GM19468 (cell line): Measurements from ENCODE around the gene PARVA.
"Not testable (repeated sequence)": the region's sequence is repeated elsewhere in the genome, so short reads cannot be mapped to it uniquely, and the experiment has no call there.

Experiments
- ATAC-seq: cut with Tn5 transposase; IDR thresholded peaks from one replicate; pipeline ENCODE4 v1.9.1; 2021; ENCODE audit warnings: mild to moderate bottlenecking, moderate library complexity, moderate number of reproducible peaks; ENCODE audit not compliant: unreplicated experiment; ENCODE audit errors: extremely low read depth

Gene PARVA

DNA sequence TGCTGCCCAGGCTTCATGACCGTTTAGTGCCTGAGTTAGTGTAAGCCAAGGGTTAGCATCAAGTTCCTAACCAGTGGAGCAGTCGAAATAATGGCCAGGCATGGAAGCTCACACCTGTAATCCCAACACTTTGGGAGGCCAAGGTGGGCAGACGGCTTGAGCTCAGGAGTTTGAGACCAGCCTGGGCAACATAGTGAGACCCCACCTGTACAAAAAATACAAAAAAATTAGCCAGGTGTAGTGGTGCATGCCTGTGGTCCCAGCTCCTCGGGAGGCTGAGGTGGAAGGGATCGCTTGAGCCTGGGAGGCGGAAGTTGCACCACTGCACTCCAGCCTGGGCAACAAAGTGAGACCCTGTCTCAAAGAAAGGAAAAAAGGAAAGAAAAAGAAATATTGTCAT lies 143.2 kb downstream of the PARVA start:
- not testable (repeated sequence) for ATAC-seq

DNA sequence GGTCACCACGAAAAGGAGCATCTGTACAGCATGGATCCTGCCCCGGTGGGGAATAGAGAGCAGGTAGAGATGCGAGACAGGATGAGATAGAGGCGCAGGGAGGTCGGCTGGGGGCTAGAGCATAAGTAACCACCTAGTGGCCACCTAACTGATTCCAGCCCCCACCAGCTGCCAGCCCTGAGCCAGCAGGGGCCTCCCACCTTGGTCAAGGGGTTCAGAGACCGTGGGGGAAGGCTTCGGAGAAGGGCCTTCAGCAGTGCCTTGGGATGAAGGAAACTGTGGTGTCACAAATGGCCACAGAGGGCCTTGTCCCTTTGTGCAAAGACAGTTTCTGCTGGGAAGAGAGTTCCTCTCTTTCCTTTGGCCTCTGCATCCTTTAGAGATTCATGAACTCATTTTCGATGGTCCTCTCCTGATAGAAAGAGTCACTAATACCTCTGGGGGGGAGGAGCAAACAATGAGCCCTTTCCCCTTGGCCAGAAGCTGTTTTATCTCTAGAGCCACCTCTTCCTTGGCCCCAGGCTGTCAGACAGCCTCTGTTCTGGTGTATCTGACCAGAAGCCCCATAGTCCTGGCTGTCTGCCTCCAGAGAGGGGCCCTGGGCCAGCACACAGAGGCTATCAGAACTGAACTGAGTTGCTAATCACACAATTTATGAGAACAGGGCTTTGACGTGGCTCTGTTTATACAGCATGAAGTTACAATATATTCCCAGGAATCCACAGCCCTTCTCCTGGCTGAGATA lies 146.0 kb downstream of the PARVA start:
- ATAC-seq: no peak

DNA sequence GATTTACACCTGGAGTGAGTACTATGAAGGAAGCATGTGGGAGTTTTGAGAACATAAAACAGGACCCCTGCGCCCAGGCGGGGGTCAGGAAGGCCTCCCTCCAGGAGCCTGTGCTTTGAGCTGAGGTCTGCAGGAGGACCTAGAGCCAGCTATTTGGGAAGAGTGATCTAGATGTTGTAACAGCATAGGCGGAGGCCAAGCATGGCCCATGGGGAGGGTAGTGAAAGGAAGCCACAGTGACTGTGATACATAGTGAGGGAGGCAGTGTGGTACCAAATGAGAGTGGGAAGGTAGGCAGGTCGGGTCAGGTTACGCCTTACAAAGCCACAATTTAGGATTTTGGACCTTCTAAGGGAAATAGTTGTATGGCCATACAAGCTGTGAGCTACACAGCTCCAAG lies 147.5 kb downstream of the PARVA start:
- ATAC-seq: no peak

DNA sequence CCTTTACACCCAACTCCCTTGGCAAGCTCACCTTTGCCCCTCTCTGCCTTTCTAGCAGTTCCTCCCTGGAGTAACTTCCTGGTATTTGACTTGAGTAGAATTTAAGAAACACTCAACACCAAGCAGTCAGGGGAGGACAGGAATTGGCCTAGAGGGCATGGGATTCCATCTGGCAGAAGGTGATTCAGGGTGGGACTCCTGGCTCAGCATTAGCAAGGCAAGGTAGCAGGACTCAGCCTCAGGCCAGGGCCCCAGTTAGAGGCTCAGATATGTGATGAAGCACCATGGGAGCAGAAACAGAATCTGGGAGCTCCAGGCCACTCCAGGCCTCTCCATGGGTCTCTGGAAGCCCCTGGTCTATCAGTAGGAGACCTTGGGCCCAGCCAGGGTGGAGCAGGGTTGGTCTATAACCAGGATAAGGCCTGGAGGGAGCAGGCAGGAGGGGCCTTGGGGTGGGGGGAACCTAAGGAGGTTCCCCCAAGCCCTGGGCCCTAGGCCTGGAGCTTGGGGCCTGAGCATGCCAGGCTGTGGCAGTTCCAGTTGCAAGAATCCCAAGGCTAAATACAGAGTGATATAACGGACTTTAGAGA lies 148.2 kb downstream of the PARVA start:
- ATAC-seq: no peak

DNA sequence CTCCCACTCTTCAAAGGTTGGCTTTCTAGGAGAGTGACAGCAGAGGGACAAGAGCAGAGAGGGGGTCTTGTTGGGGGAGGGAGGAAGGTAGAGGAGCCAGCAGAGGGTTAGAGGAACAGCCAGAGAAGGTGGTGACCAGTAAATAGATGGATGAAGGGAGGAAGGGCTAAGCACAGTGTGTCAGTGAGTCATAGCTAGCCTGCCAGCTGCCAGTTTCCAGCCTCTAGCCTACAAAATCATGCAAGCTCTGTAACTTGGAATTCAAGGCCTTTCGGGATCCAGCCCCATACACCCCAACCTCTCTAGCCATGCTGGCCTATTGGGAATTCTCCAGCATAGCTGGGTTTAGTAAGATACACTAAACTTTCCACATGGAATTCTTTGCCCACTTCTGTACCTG lies 149.4 kb downstream of the PARVA start:
- ATAC-seq: no peak

DNA sequence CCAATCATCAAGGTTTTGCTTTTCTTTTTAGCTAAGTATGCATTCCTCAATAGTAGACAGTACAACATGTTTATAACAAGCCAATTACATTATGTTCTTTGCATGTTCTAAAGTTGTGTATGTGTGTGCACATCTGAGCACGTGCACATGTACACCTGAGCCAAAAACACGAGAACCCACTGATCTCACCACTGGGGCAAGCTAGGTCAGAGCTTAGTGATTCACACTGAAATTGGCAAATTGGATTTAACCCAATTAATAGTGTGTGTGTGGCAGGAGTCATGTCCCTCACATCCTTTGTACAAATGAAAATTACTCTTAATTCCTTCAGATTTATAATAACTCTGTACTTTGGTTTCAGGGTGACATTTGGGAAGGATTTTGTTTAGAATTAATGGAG lies 151.1 kb downstream of the PARVA start:
- no peak for ATAC-seq

DNA sequence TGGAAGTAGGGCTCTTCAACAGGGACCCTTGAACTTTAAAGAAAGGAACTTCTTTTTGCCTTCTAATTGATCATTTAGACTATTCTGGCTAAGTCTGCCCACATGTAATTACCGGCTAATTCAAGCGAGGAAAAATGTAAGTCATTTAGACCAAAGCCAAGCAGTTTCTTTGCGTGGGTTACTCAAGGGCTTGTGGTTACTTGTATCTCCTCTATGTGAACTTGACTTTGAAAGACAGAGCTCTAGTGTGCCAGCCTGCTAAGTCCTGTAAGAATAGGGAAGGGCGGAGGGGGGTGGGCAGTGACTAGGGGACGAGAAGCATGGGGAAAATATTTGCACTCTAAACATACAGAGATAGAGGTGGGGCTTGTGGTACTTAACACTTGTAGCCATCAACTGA lies 151.7 kb downstream of the PARVA start:
- ATAC-seq: no peak

DNA sequence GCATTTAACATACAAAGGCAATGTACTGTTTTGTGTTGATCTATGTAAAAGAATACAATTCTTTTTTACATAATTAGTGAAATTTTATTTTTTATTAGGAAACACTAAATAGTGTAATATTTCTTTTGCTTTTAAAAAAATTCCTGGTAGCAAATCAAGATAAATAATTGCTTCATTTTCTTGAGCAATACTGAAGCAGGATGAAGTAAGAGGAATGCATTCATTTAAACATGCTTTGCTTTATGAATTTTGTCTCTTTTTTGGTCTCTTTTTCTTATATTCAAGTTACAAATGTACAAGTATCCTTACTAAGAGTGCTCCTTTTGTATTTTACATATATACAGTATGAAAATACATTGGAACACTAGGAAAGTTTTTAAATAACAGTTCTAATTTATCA lies 152.4 kb downstream of the PARVA start:
- no peak for ATAC-seq

DNA sequence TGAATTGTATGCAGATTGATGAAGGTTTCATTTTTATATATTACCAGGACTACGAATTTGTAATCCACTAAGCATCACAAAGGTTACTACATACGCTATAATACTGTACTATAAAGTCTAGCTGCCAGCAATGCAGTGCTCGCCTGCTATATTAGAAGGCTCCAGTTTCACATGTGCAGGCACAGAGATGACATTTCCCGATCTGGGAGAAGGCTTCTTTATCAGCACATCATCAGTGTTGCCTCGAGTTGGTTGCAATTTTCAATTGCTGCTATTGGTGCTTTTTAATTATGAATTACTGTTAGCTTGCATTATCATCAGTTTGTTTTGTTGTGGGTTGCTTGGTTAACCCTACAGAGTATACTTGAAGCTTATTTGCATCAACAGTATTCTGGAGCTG lies 153.6 kb downstream of the PARVA start:
- ATAC-seq: no peak

DNA sequence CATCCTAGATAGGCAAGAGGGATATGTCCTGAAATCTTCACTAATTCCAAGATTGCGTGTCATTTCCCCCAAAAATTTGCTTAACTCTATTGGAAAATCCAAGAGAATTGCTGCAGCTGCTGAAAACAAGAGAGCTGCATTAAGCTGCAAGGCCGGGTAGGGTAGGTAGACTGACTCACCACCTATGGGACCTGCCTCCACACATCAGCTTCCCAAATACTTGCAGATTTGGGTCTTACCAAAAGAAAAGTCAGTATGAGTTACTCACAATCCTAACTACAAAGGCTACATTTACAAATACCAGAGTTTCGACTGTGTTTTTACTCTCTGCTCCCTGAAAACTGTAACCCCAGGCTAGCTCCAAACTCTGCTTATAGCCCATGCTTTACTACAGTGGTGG lies 154.3 kb downstream of the PARVA start:
- ATAC-seq: no peak

DNA sequence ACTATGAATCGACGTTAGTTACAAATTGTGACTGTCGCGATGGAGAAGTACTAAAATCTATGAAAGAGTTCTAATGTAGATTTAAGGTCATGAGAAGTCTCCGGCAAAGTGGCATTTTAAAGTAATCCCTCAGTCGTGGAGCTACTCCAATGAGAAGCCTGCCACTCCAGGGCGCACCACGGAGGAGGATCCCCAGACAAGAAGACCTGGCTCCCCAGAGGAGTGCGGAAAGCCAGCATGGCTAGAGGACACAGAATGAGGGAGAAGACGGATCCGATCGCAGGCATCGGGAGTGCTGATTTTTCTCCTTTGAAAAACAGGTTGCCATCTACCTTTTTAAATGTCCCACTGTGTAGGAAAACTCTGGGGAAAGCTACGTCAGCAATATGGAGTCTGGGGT lies 155.2 kb downstream of the PARVA start:
- no peak for ATAC-seq

DNA sequence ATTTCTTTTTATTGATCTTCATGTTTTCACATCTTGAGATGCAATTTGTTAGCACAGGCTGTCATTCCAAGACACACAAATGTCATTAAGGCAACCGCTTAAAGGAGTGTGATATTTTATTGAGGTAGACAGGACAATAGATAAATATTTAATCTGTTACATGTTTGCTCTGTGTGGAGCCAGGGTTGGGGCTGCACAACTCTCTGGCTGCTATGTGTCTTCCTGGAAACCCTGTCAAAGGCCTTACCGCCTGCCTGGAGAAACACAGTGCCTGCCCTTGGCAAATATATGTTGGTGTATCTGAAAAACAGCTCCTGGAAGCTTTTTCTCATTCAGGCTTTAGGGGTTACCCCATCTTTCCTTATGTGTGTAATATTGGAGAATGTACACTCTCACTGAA lies 157.2 kb downstream of the PARVA start:
- ATAC-seq: no peak

DNA sequence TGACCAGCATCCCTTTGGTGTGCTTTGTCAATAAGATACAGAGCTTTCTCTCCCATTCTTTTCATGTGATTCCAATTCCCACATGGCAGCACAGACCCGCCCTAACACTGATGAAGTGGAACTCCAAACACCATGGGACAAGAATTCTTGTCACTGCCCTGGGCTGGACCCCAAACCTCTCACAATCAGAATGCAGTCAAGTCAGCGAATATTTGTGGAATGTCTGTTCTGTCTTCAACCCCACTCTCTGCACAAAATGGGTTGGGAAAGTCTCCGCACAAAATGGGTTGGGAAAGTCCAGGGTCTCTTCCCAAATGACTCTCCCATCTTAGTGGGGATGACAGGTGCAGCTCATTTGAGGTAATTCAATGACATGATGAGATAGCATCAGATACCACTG lies 157.9 kb downstream of the PARVA start:
- no peak for ATAC-seq

DNA sequence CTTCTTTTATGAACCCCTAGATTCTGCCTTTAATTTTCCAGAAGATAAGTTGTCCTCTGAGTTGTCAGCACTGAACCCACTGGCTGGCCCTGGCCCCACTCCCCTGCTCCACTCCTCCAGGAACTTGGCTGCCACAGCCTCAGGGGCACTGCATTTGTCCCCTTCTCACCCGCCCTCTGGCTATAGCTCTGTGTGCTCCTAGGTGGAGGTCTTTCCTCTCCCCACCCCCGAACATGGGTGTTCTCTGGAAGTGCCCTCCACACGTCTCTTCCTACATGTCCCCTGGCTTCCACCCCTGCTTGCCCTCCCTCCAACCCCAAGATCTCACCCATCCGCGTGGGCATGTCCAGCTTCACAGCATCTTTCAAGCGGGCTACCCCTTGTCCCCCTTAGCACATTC lies 159.2 kb downstream of the PARVA start:
- no peak for ATAC-seq

DNA sequence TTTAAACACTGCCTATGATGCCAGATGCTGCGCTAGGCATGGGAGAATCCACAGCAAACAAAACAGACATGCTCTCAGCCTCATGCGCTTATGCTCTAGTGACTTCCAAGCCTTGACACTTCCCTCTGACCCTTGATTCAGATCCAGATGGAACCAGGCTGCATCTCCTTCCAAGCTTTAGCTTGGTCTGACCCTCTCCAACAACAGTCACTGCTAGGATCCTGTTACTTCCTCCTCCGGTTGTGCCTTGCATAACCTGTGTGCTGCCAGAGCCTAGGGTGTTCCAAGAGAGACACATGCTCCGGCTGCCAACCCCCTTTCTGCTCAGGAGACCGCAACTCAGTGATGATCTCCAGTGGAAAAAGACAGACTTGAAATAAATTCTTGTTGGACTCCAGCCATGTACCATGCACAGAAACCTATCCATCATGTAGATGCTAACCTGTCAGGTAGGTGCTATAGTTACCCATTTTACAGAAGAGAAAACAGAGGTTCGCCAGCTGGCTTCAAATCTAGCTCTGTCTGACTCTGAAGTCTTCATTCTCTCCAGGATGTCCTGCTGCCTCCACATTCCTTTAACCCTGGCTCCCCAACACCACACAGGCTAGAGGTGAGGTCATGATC lies 160.5 kb downstream of the PARVA start:
- no peak for ATAC-seq

DNA sequence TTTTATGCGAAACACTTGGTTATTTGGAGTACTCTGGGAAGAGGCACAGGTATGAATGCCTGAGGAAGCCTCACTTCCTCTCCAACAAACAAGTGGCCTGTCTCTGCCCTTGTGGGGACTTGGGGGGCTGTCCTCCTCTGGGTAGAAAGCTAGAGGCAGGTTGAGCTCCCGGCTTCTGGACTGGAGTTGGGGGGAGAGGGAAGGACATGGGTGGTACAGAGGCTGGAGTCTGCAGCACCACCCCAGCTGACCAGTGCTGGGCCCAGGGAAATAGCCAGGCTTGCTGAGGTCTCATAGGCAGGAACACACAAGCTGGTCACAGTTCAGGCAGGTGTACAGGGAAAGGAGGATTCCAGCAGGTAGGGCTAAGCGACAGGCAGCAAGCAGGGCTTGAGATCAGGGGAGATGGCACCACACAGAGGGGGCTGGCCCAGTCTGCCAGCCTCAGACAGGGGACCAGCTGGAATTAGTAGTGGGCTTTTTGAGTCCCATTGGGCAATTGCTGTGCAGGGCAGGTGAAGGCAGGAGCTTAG lies 161.6 kb downstream of the PARVA start:
- ATAC-seq: no peak

DNA sequence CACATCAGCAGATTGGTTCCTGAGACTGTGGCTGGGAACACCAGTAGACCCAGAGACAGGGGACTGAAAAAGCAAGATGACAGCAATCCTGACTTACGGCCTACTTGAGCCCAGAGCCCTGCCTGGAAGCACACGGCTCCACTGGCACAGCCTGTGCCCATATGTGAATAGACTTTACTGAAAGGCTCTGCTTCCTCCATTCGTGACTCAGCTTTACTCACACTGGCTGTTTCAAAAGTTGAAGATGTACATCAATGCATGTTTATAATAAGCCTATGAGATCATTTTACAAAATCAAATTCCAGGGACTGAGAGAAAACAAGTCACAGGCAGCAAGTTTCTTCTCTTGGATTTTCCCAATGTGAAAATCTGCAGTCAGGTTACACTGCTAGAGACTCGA lies 162.2 kb downstream of the PARVA start:
- no peak for ATAC-seq

DNA sequence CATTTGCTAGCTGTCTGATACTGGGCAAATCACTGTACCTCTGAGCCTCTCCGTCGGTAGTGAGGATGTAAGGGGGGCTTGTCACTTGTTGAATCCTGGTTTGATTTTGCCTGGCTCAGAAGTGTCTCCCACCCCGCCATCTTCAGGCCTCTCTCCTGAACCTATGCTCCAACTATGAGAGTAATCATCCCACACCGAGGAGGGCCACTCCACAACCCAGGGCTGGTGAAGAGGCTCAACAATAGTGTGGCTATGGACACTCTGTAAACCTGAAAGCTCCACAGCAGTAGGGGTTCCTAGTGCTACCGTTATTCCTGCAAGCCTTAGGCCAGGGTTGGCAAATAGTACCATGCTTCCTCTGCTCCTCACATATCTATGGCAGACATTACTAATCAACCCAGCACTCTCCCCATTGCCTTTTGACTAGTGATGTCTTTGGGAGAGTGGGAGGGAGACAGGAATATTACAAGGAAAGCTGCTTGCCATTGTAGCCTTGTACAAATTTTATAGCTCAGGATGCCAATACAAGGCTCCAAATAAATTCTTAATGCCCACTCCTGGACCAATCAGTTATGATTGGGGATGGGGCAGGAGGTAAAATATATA lies 162.8 kb downstream of the PARVA start:
- ATAC-seq: no peak

DNA sequence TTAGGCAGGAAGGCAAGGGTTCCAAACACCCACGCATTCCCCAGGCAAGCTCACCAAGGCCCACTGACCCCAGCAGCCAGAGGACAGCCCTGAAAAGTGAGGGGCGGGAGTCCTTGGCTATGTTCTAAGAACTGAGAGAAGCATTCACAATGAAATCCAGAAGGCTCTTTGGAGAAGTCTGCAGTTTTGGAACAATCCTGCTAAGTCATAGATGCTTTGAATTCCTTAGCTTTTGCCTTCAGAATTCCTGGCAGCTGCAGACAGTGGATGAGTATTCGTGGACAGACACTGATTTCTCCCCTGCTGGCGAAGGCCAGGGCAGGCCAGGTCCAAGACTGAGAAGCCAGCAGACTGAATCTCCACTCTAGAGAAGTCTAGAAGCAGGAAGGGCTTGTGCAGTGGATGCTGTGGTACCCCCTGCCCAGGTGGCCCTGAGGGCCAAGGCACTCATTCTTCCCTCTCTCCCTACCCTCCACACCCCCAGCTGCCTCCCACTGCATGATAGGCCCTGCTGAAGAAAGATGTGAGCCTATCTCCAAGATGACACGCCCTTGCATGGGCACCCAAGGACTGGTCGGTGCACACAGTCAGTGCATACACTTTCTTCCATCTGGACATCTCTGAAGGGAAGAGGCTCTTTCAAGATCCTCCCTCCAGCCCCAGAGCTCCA lies 163.7 kb downstream of the PARVA start:
- no peak for ATAC-seq

DNA sequence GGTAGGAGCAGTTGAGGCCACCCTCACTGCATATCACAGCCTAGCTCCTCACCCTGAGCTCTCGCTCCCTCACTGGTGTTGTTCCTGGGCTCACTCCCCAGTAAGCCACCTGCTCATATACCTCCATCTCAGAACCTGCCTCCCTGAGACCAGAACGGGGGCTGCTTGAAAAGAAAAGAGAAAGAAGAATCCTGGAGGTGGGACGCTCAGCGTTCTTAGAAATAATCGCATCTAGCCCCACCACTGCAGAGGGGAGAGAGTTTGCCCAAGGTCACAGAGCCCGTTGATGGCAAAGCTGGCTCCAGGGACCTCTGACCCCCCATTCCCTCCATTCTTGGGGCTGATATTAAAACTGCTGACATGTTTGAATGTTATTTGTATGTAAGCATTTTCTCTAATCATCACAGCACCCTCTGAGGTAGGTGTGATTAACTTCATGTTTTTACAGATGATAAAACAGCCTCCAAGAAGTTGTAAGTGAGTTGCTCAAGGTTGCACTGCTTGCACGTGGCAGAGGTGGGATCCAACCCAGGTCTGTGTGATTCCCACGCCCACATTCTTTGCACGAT lies 164.3 kb downstream of the PARVA start:
- no peak for ATAC-seq
